GM21737 (cell line): ENCODE results near the gene OR6B2.

ENCODE experiments used
- ATAC-seq: cut with Tn5 transposase; IDR thresholded peaks from one replicate; pipeline ENCODE4 v1.9.1; 2021; ENCODE audit warnings: mild to moderate bottlenecking, moderate library complexity; ENCODE audit not compliant: unreplicated experiment

Gene OR6B2

GRCh38 chr2:240042740-240043139, 12.5 kb upstream of the OR6B2 start:
- no peak for ATAC-seq

- no peak for ATAC-seq
Observed at GRCh38 chr2:240041363-240041762, 11.1 kb upstream of the OR6B2 start.

GRCh38 chr2:240037358-240037757, 7.1 kb upstream of the OR6B2 start:
- ATAC-seq, result no peak

GRCh38 chr2:240033330-240033678, 3.1 kb upstream of the OR6B2 start:
- ATAC-seq, result no peak

GRCh38 chr2:240032406-240033329, 2.4 kb upstream of the OR6B2 start:
- no peak for ATAC-seq

- peak; percentile 29 for ATAC-seq
Observed at GRCh38 chr2:240024766-240025165, 5.5 kb downstream of the OR6B2 start.

- no peak for ATAC-seq
Observed at GRCh38 chr2:240023792-240024191, 6.4 kb downstream of the OR6B2 start.

- ATAC-seq, result no peak
Observed at GRCh38 chr2:240021488-240022104, 8.6 kb downstream of the OR6B2 start.

GRCh38 chr2:240018071-240018750, 12.0 kb downstream of the OR6B2 start:
- no peak for ATAC-seq

GRCh38 chr2:240014327-240014726, 15.9 kb downstream of the OR6B2 start:
- ATAC-seq, result no peak

GRCh38 chr2:240013343-240013742, 16.9 kb downstream of the OR6B2 start:
- ATAC-seq, result no peak

GRCh38 chr2:240002983-240003382, 27.2 kb downstream of the OR6B2 start:
- ATAC-seq, result no peak

- ATAC-seq, result no peak
Observed at GRCh38 chr2:240000671-240001070, 29.6 kb downstream of the OR6B2 start.

GRCh38 chr2:239997686-239998409, 32.4 kb downstream of the OR6B2 start:
- no peak for ATAC-seq

- ATAC-seq, result no peak
Observed at GRCh38 chr2:239994086-239994485, 36.1 kb downstream of the OR6B2 start.

- ATAC-seq, result no peak
Observed at GRCh38 chr2:239993291-239993690, 36.9 kb downstream of the OR6B2 start.

- ATAC-seq, result no peak
Observed at GRCh38 chr2:239991689-239992314, 38.4 kb downstream of the OR6B2 start.

GRCh38 chr2:239990966-239991365, 39.3 kb downstream of the OR6B2 start:
- no peak for ATAC-seq

- ATAC-seq, result no peak
Observed at GRCh38 chr2:239985356-239985755, 44.9 kb downstream of the OR6B2 start.

- no peak for ATAC-seq
Observed at GRCh38 chr2:239984421-239985194, 45.6 kb downstream of the OR6B2 start.
